ENCODE data around the gene SV2C.

GRCh38 chr5:76400466-76400865 is 317.3 kb downstream of the SV2C start:
- TF ChIP-seq CTCF (IDR thresholded peaks at IDR 0.05): no peak
- TF ChIP-seq POLR2A (IDR thresholded peaks at IDR 0.05): no peak

All from testis (tissue), 2 donors.